ENCODE data around the gene ZNF610.
"Not testable (repeated sequence)": the region's sequence is repeated elsewhere in the genome, so short reads cannot be mapped to it uniquely, and the experiment has no call there.

The ZNF610 gene

GRCh38 chr19:52336117-52336790, at the start of gene ZNF610:
Gene ZNF610, plus strand, starts transcription at chr19:52336243. Its CDS starts 12,930 bp downstream, at chr19:52349173.
- no peaks in the 10 kb centered on the region for H3K4me1 ChIP-seq (ENCODE audit: control insufficient read depth, low read depth, low read length)
- H3K36me3 ChIP-seq (ENCODE audit: control insufficient read depth, low read depth, low read length): no peaks in the 10 kb centered on the region
- no peaks in the 10 kb centered on the region for H3K27me3 ChIP-seq (ENCODE audit: control insufficient read depth, insufficient read depth, low read length)
- H3K9me3 ChIP-seq (ENCODE audit: control insufficient read depth, low read depth, low read length): peaks cover 21% of the 10 kb centered on the region
- peak within 1 kb of the TSS; percentile 95 for H3K4me3 ChIP-seq (ENCODE audit: low read length)
- H3K9ac ChIP-seq (ENCODE audit: low read length): peak within 1 kb of the TSS; percentile 97
- peak within 1 kb of the TSS; percentile 75 for H3K27ac ChIP-seq (ENCODE audit: low read length)

DNA sequence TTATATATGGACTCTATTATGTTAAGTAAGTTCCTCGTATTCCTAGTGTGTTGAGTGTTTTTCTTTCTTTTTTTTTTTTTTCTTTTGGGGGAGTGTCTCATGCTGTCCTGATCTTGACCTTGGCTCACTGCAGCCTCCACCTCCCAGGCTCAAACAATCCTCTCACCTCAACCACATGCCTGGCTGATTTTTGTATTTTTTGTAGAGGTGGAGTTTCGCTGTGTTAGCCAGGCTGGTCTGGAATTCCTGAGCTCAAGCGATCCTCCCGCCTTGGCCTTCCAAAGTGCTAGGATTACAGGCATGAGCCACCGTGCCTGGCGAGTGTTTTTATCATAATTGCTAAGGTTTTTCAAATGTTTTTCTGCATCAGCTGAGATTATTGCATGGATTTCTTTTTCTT, 49.8 kb upstream of the ZNF610 start:
- Histone ChIP-seq H3K9ac (ENCODE audit: low read length) (no peak overlapping the region), H3K9me3 (ENCODE audit: control insufficient read depth, low read depth, low read length) (no peaks in the 10 kb centered on the region), H3K27me3 (ENCODE audit: control insufficient read depth, insufficient read depth, low read length) (no peaks in the 10 kb centered on the region), H3K4me3 (ENCODE audit: low read length) (no peak overlapping the region), H3K27ac (ENCODE audit: low read length) (no peak overlapping the region), H3K4me1 (ENCODE audit: control insufficient read depth, low read depth, low read length) (no peaks in the 10 kb centered on the region), H3K36me3 (ENCODE audit: control insufficient read depth, low read depth, low read length) (peaks cover 56% of the 10 kb centered on the region)

DNA sequence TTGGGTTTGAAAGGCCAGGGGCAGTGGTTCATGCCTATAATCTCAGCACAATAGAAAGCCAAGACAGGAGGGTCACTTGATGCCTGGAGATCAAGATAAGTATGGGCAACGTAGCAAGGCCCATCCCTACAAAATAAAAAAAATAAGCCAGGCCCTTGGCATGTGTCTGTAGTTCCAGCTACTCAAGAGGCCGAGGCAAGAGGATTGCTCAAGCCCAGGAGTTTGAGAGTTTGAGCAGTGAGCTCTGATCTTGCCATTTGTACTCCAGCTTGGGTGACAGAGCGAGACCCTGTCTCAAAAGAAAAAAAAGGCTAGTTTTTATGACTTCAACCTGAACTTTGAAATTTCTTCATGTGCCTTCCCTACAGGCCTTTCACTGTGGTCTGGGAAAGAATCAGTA, 44.3 kb upstream of the ZNF610 start:
- Histone ChIP-seq H3K4me3 (ENCODE audit: low read length) (no peak overlapping the region), H3K27me3 (ENCODE audit: control insufficient read depth, insufficient read depth, low read length) (peaks cover 8% of the 10 kb centered on the region), H3K27ac (ENCODE audit: low read length) (no peak overlapping the region), H3K4me1 (ENCODE audit: control insufficient read depth, low read depth, low read length) (no peaks in the 10 kb centered on the region), H3K9me3 (ENCODE audit: control insufficient read depth, low read depth, low read length) (no peaks in the 10 kb centered on the region), H3K9ac (ENCODE audit: low read length) (no peak overlapping the region), H3K36me3 (ENCODE audit: control insufficient read depth, low read depth, low read length) (peaks cover 23% of the 10 kb centered on the region)

- not testable (repeated sequence) for H3K4me1 ChIP-seq (ENCODE audit: control insufficient read depth, low read depth, low read length); H3K4me3 ChIP-seq (ENCODE audit: low read length); H3K9ac ChIP-seq (ENCODE audit: low read length); H3K9me3 ChIP-seq (ENCODE audit: control insufficient read depth, low read depth, low read length); H3K27me3 ChIP-seq (ENCODE audit: control insufficient read depth, insufficient read depth, low read length); H3K27ac ChIP-seq (ENCODE audit: low read length)
- peaks cover 23% of the 10 kb centered on the region for H3K36me3 ChIP-seq (ENCODE audit: control insufficient read depth, low read depth, low read length)
Measured at GRCh38 chr19:52292946-52293345, 43.1 kb upstream of the ZNF610 start.

DNA sequence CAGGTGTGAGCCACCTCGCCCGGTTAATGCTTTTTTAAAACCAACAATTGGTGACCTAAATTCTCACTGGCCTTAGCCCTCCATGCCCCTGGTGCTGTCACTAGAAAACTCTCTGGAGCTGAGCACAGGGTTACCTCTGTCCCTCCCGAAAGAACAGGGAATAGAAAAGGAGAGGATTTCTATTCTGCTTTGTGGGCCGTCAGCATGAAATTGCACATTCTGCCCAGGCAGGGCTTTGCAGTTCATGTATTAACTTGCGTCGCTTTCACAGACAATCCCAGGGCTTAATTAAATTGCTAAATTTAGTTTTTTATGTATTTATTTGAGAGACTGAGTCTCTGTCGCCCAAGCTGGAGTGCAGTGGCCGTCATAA, 39.7 kb upstream of the ZNF610 start:
- H3K27me3 ChIP-seq (ENCODE audit: control insufficient read depth, insufficient read depth, low read length): peaks cover 8% of the 10 kb centered on the region
- H3K4me1 ChIP-seq (ENCODE audit: control insufficient read depth, low read depth, low read length): peaks cover 4% of the 10 kb centered on the region
- peaks cover 19% of the 10 kb centered on the region for H3K36me3 ChIP-seq (ENCODE audit: control insufficient read depth, low read depth, low read length)
- H3K27ac ChIP-seq (ENCODE audit: low read length): no peak overlapping the region
- no peaks in the 10 kb centered on the region for H3K9me3 ChIP-seq (ENCODE audit: control insufficient read depth, low read depth, low read length)
- peak overlapping the region; percentile 59 for H3K4me3 ChIP-seq (ENCODE audit: low read length)
- H3K9ac ChIP-seq (ENCODE audit: low read length): no peak overlapping the region

GRCh38 chr19:52296773-52297600, 39.1 kb upstream of the ZNF610 start, which contains the start of gene ZNF480:
Gene ZNF480, plus strand, starts transcription at chr19:52297169. Its CDS starts 3,244 bp downstream, at chr19:52300413.
- Histone ChIP-seq H3K27me3 (ENCODE audit: control insufficient read depth, insufficient read depth, low read length) (peaks cover 8% of the 10 kb centered on the region), H3K27ac (ENCODE audit: low read length) (no peak within 1 kb of the TSS), H3K36me3 (ENCODE audit: control insufficient read depth, low read depth, low read length) (peaks cover 25% of the 10 kb centered on the region), H3K4me3 (ENCODE audit: low read length) (peak within 1 kb of the TSS; percentile 92), H3K9me3 (ENCODE audit: control insufficient read depth, low read depth, low read length) (no peaks in the 10 kb centered on the region), H3K4me1 (ENCODE audit: control insufficient read depth, low read depth, low read length) (peaks cover 4% of the 10 kb centered on the region), H3K9ac (ENCODE audit: low read length) (peak within 1 kb of the TSS; percentile 93)

GRCh38 chr19:52297601-52298364, 38.3 kb upstream of the ZNF610 start:
- Histone ChIP-seq H3K4me1 (ENCODE audit: control insufficient read depth, low read depth, low read length) (peaks cover 4% of the 10 kb centered on the region), H3K36me3 (ENCODE audit: control insufficient read depth, low read depth, low read length) (peaks cover 29% of the 10 kb centered on the region), H3K4me3 (ENCODE audit: low read length) (peak overlapping the region; percentile 92), H3K27ac (ENCODE audit: low read length) (no peak overlapping the region), H3K9me3 (ENCODE audit: control insufficient read depth, low read depth, low read length) (no peaks in the 10 kb centered on the region), H3K27me3 (ENCODE audit: control insufficient read depth, insufficient read depth, low read length) (peaks cover 8% of the 10 kb centered on the region), H3K9ac (ENCODE audit: low read length) (peak overlapping the region; percentile 93)

- Histone ChIP-seq H3K4me3 (ENCODE audit: low read length) (no peak overlapping the region), H3K9ac (ENCODE audit: low read length) (no peak overlapping the region), H3K9me3 (ENCODE audit: control insufficient read depth, low read depth, low read length) (peaks cover 63% of the 10 kb centered on the region), H3K36me3 (ENCODE audit: control insufficient read depth, low read depth, low read length) (peaks cover 38% of the 10 kb centered on the region), H3K4me1 (ENCODE audit: control insufficient read depth, low read depth, low read length) (no peaks in the 10 kb centered on the region), H3K27me3 (ENCODE audit: control insufficient read depth, insufficient read depth, low read length) (no peaks in the 10 kb centered on the region), H3K27ac (ENCODE audit: low read length) (no peak overlapping the region)
Measured at GRCh38 chr19:52307275-52307674, 28.8 kb upstream of the ZNF610 start.

GRCh38 chr19:52322429-52322828, 13.6 kb upstream of the ZNF610 start:
- no peak overlapping the region for H3K27ac ChIP-seq (ENCODE audit: low read length)
- no peak overlapping the region for H3K9ac ChIP-seq (ENCODE audit: low read length)
- peak overlapping the region; percentile 18 for H3K4me3 ChIP-seq (ENCODE audit: low read length)
- peaks cover 90% of the 10 kb centered on the region for H3K9me3 ChIP-seq (ENCODE audit: control insufficient read depth, low read depth, low read length)
- H3K4me1 ChIP-seq (ENCODE audit: control insufficient read depth, low read depth, low read length): no peaks in the 10 kb centered on the region
- no peaks in the 10 kb centered on the region for H3K27me3 ChIP-seq (ENCODE audit: control insufficient read depth, insufficient read depth, low read length)
- peaks cover 42% of the 10 kb centered on the region for H3K36me3 ChIP-seq (ENCODE audit: control insufficient read depth, low read depth, low read length)

DNA sequence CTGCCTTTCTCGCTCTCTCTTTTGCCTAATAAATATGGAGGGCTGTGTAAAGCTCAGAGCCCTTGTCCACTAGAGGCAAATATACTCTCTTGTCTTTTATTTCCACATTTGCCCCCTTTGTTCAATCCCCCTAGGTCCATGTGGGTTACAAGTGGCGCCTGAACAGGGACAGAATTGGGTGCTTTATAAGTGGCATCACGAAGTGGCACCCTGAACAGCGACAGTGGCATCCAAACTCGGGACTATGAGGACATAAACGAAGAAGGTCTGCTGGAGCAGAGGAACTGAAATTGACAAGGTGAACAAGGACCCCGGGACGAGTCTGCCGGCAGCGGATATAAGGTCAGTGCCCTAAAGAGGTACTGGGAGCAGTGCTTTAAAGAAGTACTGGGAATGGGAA, 4.3 kb upstream of the ZNF610 start:
- H3K4me1 ChIP-seq (ENCODE audit: control insufficient read depth, low read depth, low read length): no peaks in the 10 kb centered on the region
- no peak overlapping the region for H3K9ac ChIP-seq (ENCODE audit: low read length)
- no peaks in the 10 kb centered on the region for H3K36me3 ChIP-seq (ENCODE audit: control insufficient read depth, low read depth, low read length)
- peaks cover 40% of the 10 kb centered on the region for H3K9me3 ChIP-seq (ENCODE audit: control insufficient read depth, low read depth, low read length)
- H3K4me3 ChIP-seq (ENCODE audit: low read length): no peak overlapping the region
- no peaks in the 10 kb centered on the region for H3K27me3 ChIP-seq (ENCODE audit: control insufficient read depth, insufficient read depth, low read length)
- no peak overlapping the region for H3K27ac ChIP-seq (ENCODE audit: low read length)

GRCh38 chr19:52335768-52336116, 301 bp upstream of the ZNF610 start:
- Histone ChIP-seq H3K27me3 (ENCODE audit: control insufficient read depth, insufficient read depth, low read length) (no peaks in the 10 kb centered on the region), H3K27ac (ENCODE audit: low read length) (no peak overlapping the region), H3K36me3 (ENCODE audit: control insufficient read depth, low read depth, low read length) (no peaks in the 10 kb centered on the region), H3K9ac (ENCODE audit: low read length) (peak overlapping the region; percentile 97), H3K4me3 (ENCODE audit: low read length) (peak overlapping the region; percentile 95), H3K9me3 (ENCODE audit: control insufficient read depth, low read depth, low read length) (peaks cover 26% of the 10 kb centered on the region), H3K4me1 (ENCODE audit: control insufficient read depth, low read depth, low read length) (no peaks in the 10 kb centered on the region)
